MM.1S (cell line): ENCODE data around the gene UGT1A10.

Experiments
- EZH2 ChIP-seq: fragments of 300-600 bp; sonication (generic); optimal IDR thresholded peaks from 2 replicates; pipeline ENCODE3; 2017; ENCODE audit warnings: low read depth, mild to moderate bottlenecking, antibody characterized with exemption, low read length, mixed read lengths
- EZH2phosphoT487 ChIP-seq: fragments of 300-600 bp; sonication (generic); IDR thresholded peaks from 2 replicates; pipeline ENCODE4 v1.6.1; 2018; ENCODE audit warnings: antibody characterized with exemption, low read length
- TF ChIP-seq, protein P1 (sequence below): fragments of 300-600 bp; sonication (generic); IDR thresholded peaks from 2 replicates; pipeline ENCODE4 v1.5.1; 2016; ENCODE audit warnings: antibody characterized with exemption, low read length, mixed read lengths

DNA sequence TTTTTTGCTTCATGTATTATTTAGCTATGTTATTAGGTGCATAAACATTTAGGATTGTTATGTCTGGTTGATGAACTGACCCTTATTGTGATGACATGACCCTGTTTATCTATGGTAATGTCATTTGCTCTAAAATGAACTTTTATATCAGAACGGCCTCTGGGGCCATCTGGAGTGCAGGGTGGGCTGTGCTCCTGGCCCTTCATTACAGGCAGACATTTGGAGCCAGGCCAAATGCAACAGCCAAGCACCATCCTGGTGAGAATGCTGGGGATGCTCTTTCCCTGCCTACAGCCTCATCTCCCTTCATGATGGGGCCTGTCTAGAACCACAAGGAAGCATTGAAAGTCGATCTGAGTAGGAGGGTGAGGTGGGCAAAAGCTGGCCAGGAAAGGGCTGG, 180.1 kb downstream of the UGT1A10 start:
- TF ChIP-seq, protein P1, sequence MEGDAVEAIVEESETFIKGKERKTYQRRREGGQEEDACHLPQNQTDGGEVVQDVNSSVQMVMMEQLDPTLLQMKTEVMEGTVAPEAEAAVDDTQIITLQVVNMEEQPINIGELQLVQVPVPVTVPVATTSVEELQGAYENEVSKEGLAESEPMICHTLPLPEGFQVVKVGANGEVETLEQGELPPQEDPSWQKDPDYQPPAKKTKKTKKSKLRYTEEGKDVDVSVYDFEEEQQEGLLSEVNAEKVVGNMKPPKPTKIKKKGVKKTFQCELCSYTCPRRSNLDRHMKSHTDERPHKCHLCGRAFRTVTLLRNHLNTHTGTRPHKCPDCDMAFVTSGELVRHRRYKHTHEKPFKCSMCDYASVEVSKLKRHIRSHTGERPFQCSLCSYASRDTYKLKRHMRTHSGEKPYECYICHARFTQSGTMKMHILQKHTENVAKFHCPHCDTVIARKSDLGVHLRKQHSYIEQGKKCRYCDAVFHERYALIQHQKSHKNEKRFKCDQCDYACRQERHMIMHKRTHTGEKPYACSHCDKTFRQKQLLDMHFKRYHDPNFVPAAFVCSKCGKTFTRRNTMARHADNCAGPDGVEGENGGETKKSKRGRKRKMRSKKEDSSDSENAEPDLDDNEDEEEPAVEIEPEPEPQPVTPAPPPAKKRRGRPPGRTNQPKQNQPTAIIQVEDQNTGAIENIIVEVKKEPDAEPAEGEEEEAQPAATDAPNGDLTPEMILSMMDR = no peak
- no peak for TF ChIP-seq EZH2
- no peak for TF ChIP-seq EZH2phosphoT487
